Peyer's patch (tissue), 4 donors: ENCODE data around the gene CD160. TPM values are rescaled to one million over a fixed set of nuclear protein-coding genes. Genes with fewer than 3 reads are reported as not detected.

Experiments used
- DNase-seq, 3 donors: peaks; one replicate each; pipeline ENCODE4 v3.0.0-alpha.2; 2017 to 2019
- H3K27ac ChIP-seq, 4 donors: fragments of 200-600 bp; sonication (generic); one replicate each; pipeline ENCODE4 v1.5.1; 2016 to 2019
- H3K27me3 ChIP-seq, 2 donors: fragments of 200-600 bp; sonication (generic); one replicate each; pipeline ENCODE4 v1.5.1; 2019
- H3K36me3 ChIP-seq, 3 donors: fragments of 200-600 bp; sonication (generic); one replicate each; pipeline ENCODE4 v1.5.1; 2016 to 2019
- H3K4me1 ChIP-seq, 4 donors: fragments of 200-600 bp; sonication (generic); one replicate each; pipeline ENCODE4 v1.5.1; 2016 to 2019
- H3K4me3 ChIP-seq, 4 donors: fragments of 200-600 bp; sonication (generic); 1 replicate in 3 of 4; 2 replicates in 1 of 4; pipeline ENCODE4 v1.5.1; 2016 to 2019; ENCODE audit warnings: mild to moderate bottlenecking in 1 of 4
- H3K9me3 ChIP-seq, 4 donors: fragments of 200-600 bp; sonication (generic); one replicate each; pipeline ENCODE4 v1.5.1; 2016 to 2019; ENCODE audit warnings: mild to moderate bottlenecking in 1 of 4
- CTCF ChIP-seq, 6 experiments: fragments of 450-650 bp in 4 of 6; fragments of 200-600 bp in 2 of 6; sonication (generic) in 1 of 6; IDR thresholded peaks; one replicate each; pipeline ENCODE4 v1.5.1; 2017 to 2019; ENCODE audit warnings: antibody characterized with exemption in 6 of 6, mild to moderate bottlenecking in 3 of 6, moderate library complexity in 1 of 6
- POLR2A ChIP-seq, 2 donors: fragments of 450-650 bp; IDR thresholded peaks; one replicate each; pipeline ENCODE4 v1.5.1; 2017; ENCODE audit warnings: antibody characterized with exemption in 2 of 2, mild to moderate bottlenecking in 2 of 2, moderate library complexity in 2 of 2
- total RNA-seq, 4 donors: library from RNA; depleted of rRNA; stranded (reverse); fragments of >200 nt; gene quantifications; one replicate each; pipeline ENCODE4 v1.1.0, GENCODE V29; 2016

Gene CD160
- total RNA-seq, 4 donors from 2014 or later = 3.3 to 4.4 TPM; not detected in 2

DNA sequence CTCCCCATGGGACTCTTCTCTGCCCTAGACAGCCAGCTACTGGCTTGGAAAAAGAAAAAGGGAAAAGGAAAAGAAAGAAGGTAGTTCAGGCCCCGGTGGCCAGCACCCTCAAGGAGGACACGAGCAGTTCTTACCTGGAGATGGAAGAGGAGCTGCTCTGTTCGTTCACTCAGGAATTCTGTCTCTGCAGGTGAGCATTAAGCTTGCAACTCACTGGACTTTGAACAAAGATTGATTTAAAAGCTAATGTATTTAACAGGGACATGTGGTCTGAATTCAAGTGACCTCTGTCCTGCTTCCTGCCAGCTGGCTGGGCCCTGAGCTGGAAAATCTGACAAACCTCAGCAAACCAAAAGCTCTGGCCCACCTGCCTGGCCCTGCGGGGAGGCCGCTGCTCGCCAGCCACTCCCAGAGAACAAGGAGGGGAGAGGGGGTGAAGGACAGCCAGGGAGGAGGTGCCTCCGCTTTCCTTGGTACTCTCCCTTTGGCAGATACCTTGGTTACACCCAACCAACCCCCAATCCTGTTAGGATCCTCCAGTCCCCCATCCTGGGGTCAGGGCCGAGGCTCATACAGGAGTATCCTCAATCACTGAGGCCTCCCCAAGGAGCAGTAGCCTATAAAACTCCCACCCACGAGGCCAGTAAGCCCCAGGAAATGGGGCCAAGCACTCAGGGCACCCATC lies 12.0 kb upstream of the CD160 start, which contains the start of gene PDZK1:
Gene PDZK1, minus strand, starts transcription at position 186 of the 685 bp plus-strand sequence. CDS start 19,347 bp downstream, outside the sequence.
- Histone ChIP-seq H3K27ac (peak within 1 kb of the TSS in 3 of 4 donors; percentile 63 to 84 (median 76)), H3K4me3 (peak within 1 kb of the TSS in 2 of 4 donors; percentile 50 to 52)

GRCh38 chr1:145708063-145708462 lies 11.2 kb upstream of the CD160 start:
- Histone ChIP-seq H3K27ac (peak overlapping the region in 2 of 4 donors; percentile 63 to 84), H3K9me3 (no peaks in the 10 kb centered on the region), H3K27me3 (no peaks in the 10 kb centered on the region), H3K4me1 (peaks cover 0 to 7% (median 0%) of the 10 kb centered on the region in 4 donors), H3K4me3 (no peak overlapping the region), H3K36me3 (no peaks in the 10 kb centered on the region)
- no peak for DNase-seq
- TF ChIP-seq POLR2A (IDR thresholded peaks at IDR 0.05) (no peak), CTCF (IDR thresholded peaks at IDR 0.05) (no peak)

More for the DNA sequence above, 12.0 kb upstream of the CD160 start, which contains the start of gene PDZK1:
- Histone ChIP-seq H3K9me3 (no peaks in the 10 kb centered on the region), H3K36me3 (no peaks in the 10 kb centered on the region), H3K27me3 (no peaks in the 10 kb centered on the region), H3K4me1 (peaks cover 0 to 7% (median 0%) of the 10 kb centered on the region in 4 donors)
- TF ChIP-seq CTCF (IDR thresholded peaks at IDR 0.05) (peak in 2 of 6 experiments; percentile 13 to 47), POLR2A (IDR thresholded peaks at IDR 0.05) (peak; percentile 63 to 68)
- DNase-seq = peak in 2 of 3 donors; percentile 54 to 57

DNA sequence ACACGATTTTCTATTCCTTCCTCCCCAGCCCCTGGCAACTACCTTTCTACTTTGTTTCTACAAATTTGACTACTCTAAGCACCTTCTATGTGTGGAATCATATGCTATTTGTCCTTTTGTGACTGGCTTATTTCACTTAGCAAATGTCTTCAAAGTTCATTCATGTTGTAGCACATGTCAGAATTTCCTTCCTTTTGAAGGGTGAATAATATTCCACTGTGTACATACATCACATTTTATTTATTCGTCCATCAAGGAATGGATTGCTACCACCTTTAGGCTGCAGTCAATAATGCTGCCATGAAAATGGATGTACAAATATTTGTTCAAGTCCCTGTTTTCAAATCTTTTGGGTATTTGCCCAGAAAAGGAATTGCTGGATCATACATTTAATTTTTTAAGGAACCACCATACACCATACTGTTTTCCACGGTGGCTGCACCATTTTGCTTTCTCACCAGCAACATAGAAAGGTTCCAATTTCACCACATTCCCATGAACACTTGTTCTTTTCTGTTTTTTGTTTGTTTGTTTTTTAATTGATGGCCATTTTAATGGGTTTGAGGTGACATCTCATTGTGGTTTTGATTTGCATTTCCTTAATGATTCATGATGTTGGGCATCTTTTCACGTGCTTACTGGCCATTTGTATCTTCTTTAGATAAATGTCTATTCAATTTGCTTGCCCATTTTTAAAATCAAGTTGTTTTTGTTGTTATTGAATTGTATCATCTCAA lies 8.8 kb upstream of the CD160 start:
- TF ChIP-seq CTCF (IDR thresholded peaks at IDR 0.05) (no peak), POLR2A (IDR thresholded peaks at IDR 0.05) (no peak)
- Histone ChIP-seq H3K4me1 (peaks cover 0 to 7% (median 0%) of the 10 kb centered on the region in 4 donors), H3K27ac (no peak overlapping the region), H3K27me3 (no peaks in the 10 kb centered on the region), H3K36me3 (no peaks in the 10 kb centered on the region), H3K9me3 (no peaks in the 10 kb centered on the region), H3K4me3 (no peak overlapping the region)
- no peak for DNase-seq

- H3K4me3 ChIP-seq = no peak overlapping the region
- H3K9me3 ChIP-seq = no peaks in the 10 kb centered on the region
- H3K4me1 ChIP-seq = peaks cover 0 to 7% (median 0%) of the 10 kb centered on the region in 4 donors
- H3K27ac ChIP-seq = peak overlapping the region in 2 of 4 donors; percentile 54 to 73
- TF ChIP-seq CTCF (IDR thresholded peaks at IDR 0.05) = no peak
- peak in 1 of 2 donors; percentile 8 for TF ChIP-seq POLR2A (IDR thresholded peaks at IDR 0.05)
- no peaks in the 10 kb centered on the region for H3K36me3 ChIP-seq
- H3K27me3 ChIP-seq = no peaks in the 10 kb centered on the region
- DNase-seq = peak in 2 of 3 donors; percentile 63 to 77
These were observed 8.1 kb upstream of the CD160 start for GRCh38 chr1:145711213-145711651.

GRCh38 chr1:145714524-145715111 lies 4.7 kb upstream of the CD160 start:
- DNase-seq = peak in 1 of 3 donors; percentile 64
- no peak for TF ChIP-seq CTCF (IDR thresholded peaks at IDR 0.05)
- TF ChIP-seq POLR2A (IDR thresholded peaks at IDR 0.05) = peak in 1 of 2 donors; percentile 15
- Histone ChIP-seq H3K27ac (peak overlapping the region in 3 of 4 donors; percentile 36 to 81 (median 68)), H3K4me1 (peaks cover 0 to 17% (median 0%) of the 10 kb centered on the region in 4 donors), H3K36me3 (no peaks in the 10 kb centered on the region), H3K4me3 (no peak overlapping the region), H3K9me3 (no peaks in the 10 kb centered on the region), H3K27me3 (no peaks in the 10 kb centered on the region)
